ENCODE measurements around the gene DOCK10. TPM values are rescaled to one million over a fixed set of nuclear protein-coding genes. Genes with fewer than 3 reads are reported as not detected.

Gene DOCK10
- total RNA-seq, 4 donors from 2014 or later: 8.1 to 35.4 (median 17.2) TPM

- Histone ChIP-seq H3K4me1 (no peaks in the 10 kb centered on the region), H3K9me3 (peaks cover 12% of the 10 kb centered on the region), H3K36me3 (no peaks in the 10 kb centered on the region), H3K27me3 (no peaks in the 10 kb centered on the region), H3K27ac (no peak overlapping the region), H3K4me3 (no peak overlapping the region)
- TF ChIP-seq CTCF (IDR thresholded peaks at IDR 0.05) (no peak), POLR2A (IDR thresholded peaks at IDR 0.05) (no peak), POLR2AphosphoS5 (IDR thresholded peaks at IDR 0.05) (no peak)
- 88% methylated on average over 1 of the region's 1 CpG for WGBS
- DNase-seq (ENCODE audit: low spot score in 2 of 2): no peak
Measured at GRCh38 chr2:224734949-224735348, 307.3 kb downstream of the DOCK10 start.

GRCh38 chr2:224731665-224732064 is 310.6 kb downstream of the DOCK10 start:
- Histone ChIP-seq H3K9me3 (peaks cover 6% of the 10 kb centered on the region), H3K36me3 (no peaks in the 10 kb centered on the region), H3K4me1 (no peaks in the 10 kb centered on the region), H3K27ac (no peak overlapping the region), H3K27me3 (no peaks in the 10 kb centered on the region), H3K4me3 (no peak overlapping the region)
- WGBS: 61% methylated on average over 1 of the region's 1 CpG
- DNase-seq (ENCODE audit: low spot score in 2 of 2): no peak
- no peak for TF ChIP-seq EP300 (IDR thresholded peaks at IDR 0.05)
- TF ChIP-seq POLR2A (IDR thresholded peaks at IDR 0.05): no peak

GRCh38 chr2:224729435-224729834 is 312.8 kb downstream of the DOCK10 start:
- Histone ChIP-seq H3K36me3 (no peaks in the 10 kb centered on the region), H3K9me3 (no peaks in the 10 kb centered on the region), H3K27me3 (no peaks in the 10 kb centered on the region), H3K4me3 (no peak overlapping the region), H3K27ac (no peak overlapping the region), H3K4me1 (no peaks in the 10 kb centered on the region)
- DNase-seq (ENCODE audit: low spot score in 2 of 2): no peak
- TF ChIP-seq POLR2A (IDR thresholded peaks at IDR 0.05): no peak
- TF ChIP-seq CTCF (IDR thresholded peaks at IDR 0.05): no peak
- no peak for TF ChIP-seq EP300 (IDR thresholded peaks at IDR 0.05)
- TF ChIP-seq POLR2AphosphoS5 (IDR thresholded peaks at IDR 0.05): no peak
- WGBS: 93% methylated on average over 1 of the region's 1 CpG

- no peak overlapping the region for H3K27ac ChIP-seq
- H3K9me3 ChIP-seq: no peaks in the 10 kb centered on the region
- DNase-seq (ENCODE audit: low spot score in 2 of 2): no peak
- 63% methylated on average over 2 of the region's 2 CpGs for WGBS
- H3K27me3 ChIP-seq: no peaks in the 10 kb centered on the region
- TF ChIP-seq POLR2AphosphoS5 (IDR thresholded peaks at IDR 0.05) (no peak), POLR2A (IDR thresholded peaks at IDR 0.05) (no peak), CTCF (IDR thresholded peaks at IDR 0.05) (no peak), EP300 (IDR thresholded peaks at IDR 0.05) (no peak)
- peaks cover 4% of the 10 kb centered on the region for H3K4me1 ChIP-seq
- H3K4me3 ChIP-seq: no peak overlapping the region
- no peaks in the 10 kb centered on the region for H3K36me3 ChIP-seq
Measured at GRCh38 chr2:224724331-224724730, 317.9 kb downstream of the DOCK10 start.

- no peak for DNase-seq (ENCODE audit: low spot score in 2 of 2)
- no peaks in the 10 kb centered on the region for H3K36me3 ChIP-seq
- H3K27ac ChIP-seq: no peak overlapping the region
- WGBS: 62% methylated on average over 2 of the region's 2 CpGs
- no peaks in the 10 kb centered on the region for H3K27me3 ChIP-seq
- peaks cover 4% of the 10 kb centered on the region for H3K4me1 ChIP-seq
- TF ChIP-seq POLR2A (IDR thresholded peaks at IDR 0.05): no peak
- no peak for TF ChIP-seq CTCF (IDR thresholded peaks at IDR 0.05)
- TF ChIP-seq EP300 (IDR thresholded peaks at IDR 0.05): no peak
- TF ChIP-seq POLR2AphosphoS5 (IDR thresholded peaks at IDR 0.05): no peak
- H3K4me3 ChIP-seq: no peak overlapping the region
- no peaks in the 10 kb centered on the region for H3K9me3 ChIP-seq
Measured at GRCh38 chr2:224723586-224724217, 318.6 kb downstream of the DOCK10 start.

- Histone ChIP-seq H3K36me3 (no peaks in the 10 kb centered on the region), H3K4me1 (peaks cover 4% of the 10 kb centered on the region), H3K27me3 (no peaks in the 10 kb centered on the region), H3K9me3 (no peaks in the 10 kb centered on the region), H3K4me3 (no peak overlapping the region), H3K27ac (no peak overlapping the region)
- TF ChIP-seq POLR2A (IDR thresholded peaks at IDR 0.05): no peak
- TF ChIP-seq EP300 (IDR thresholded peaks at IDR 0.05): no peak
- TF ChIP-seq CTCF (IDR thresholded peaks at IDR 0.05): no peak
- TF ChIP-seq POLR2AphosphoS5 (IDR thresholded peaks at IDR 0.05): no peak
- WGBS: 89% methylated on average over 4 of the region's 4 CpGs
- DNase-seq (ENCODE audit: low spot score in 2 of 2): no peak
Measured at GRCh38 chr2:224722770-224723169, 319.5 kb downstream of the DOCK10 start.

All from suprapubic skin (tissue), 4 donors.